GM21529 (cell line): ENCODE results near the gene PROX2.

Source experiments
- ATAC-seq: cut with Tn5 transposase; IDR thresholded peaks from one replicate; pipeline ENCODE4 v1.9.1; 2021; ENCODE audit not compliant: unreplicated experiment

Gene PROX2

DNA sequence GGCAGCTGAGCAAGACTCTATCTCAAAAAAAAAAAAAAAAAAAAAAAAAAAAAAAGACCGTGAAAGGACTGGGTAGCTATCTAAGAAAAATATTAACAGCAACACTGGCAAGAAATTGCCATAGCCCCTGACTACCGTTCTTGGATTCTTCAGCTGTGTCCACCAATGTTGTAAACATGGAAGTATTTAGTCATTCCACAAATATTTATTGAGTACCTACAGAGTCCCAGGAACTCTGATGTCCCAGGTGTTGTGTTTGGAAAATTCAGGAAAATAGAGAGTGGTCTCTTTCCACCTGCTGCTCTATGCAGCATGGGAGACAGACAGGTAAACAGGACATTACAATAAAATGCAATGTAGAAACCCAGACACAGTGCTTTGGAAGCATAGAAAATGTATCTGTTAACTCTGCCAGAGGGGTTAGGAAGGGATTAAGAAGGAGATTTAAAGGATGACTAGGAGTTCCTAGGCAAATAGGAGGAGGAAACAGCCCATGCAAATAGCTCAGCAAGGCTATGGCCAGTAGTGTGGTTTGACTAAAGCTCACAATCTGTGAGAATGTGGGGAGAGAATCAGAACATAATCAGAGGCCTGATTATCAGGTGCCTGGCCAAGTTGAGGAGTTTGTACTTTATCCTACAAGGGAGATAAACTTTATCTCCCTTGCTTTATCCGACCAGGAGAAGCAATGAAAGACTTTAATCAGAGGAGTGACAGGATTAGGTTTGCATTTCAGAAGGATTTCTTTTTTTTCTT, 3.7 kb upstream of the PROX2 start:
- no peak for ATAC-seq

GRCh38 chr14:74875204-74875603, 741 bp downstream of the PROX2 start:
- ATAC-seq, result no peak

GRCh38 chr14:74871819-74872218, 4.1 kb downstream of the PROX2 start:
- ATAC-seq, result no peak

GRCh38 chr14:74868739-74869138, 7.2 kb downstream of the PROX2 start:
- no peak for ATAC-seq

GRCh38 chr14:74867673-74868072, 8.3 kb downstream of the PROX2 start:
- ATAC-seq, result no peak

DNA sequence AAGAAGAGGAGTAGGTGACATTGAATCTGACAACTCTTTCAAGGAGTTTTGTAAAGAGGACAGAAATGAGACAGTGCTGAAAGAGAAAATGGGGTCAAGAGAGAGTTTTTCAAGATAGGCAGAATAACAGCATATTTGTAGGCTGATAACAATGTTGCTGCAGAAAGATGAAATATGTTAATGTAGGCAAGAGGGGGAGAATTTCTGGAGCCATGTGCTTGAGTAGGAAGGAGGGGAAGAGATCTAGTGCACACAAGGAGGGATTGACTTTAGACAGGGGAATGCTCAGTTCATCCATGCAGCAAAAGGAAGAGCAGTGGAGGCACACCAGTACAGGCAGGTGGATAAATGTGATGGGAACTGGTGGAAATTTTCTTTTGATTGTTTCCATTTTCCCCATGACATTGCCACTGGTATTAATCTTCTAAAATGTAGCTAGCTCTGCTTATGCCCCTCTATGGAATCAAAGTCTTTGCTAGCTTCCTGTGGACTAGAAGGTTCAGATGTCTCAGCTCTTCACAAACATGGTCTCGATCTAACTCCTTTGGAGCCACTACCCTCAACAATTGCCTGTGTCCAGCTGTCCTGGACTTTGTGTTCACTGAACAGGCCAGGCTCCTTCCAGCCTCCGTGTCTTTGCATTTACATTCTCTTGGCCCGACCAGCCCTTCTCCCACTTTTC, 9.1 kb downstream of the PROX2 start:
- no peak for ATAC-seq

- ATAC-seq, result no peak
These were observed 10.8 kb downstream of the PROX2 start for GRCh38 chr14:74865156-74865555.

DNA sequence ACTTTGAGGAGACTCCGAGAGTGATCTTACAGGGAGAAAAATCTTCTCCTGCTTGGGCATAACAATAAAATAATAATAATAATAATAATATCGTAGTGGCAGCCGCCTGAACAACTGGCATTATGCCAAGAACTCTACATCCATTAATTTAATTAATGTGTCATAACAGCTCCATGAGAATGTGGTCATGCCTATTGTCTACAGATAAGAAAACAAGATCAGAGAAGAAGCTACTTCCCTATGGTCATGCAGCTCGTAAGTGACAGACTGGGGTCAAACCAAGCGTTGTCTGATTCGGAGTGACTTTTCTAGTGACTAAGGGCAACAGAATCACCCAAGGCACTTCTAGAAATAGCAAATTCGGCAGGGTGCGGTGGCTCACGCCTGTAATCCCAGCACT, 11.7 kb downstream of the PROX2 start:
- ATAC-seq, result no peak

DNA sequence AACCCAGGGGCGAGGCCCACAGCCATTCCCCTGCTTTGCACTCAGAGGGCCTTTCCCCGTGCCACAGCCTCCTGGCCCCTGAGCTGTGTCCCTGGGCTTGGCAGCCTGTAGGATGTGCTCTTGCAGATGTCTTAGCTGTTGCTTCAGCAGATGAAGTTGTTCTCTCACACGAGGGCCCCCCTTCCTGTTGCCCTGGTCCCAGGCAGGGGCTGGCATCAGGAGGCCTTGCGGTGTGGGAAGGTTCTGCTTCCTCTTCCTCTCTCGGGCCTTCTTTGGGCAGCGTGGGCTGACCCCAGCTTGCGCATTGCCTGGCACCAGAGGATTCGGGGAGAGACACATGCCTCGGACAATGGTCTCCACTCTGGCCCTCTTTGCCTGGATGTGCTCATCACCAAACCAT, 12.7 kb downstream of the PROX2 start:
- no peak for ATAC-seq

GRCh38 chr14:74861734-74862090, 14.2 kb downstream of the PROX2 start:
- no peak for ATAC-seq

DNA sequence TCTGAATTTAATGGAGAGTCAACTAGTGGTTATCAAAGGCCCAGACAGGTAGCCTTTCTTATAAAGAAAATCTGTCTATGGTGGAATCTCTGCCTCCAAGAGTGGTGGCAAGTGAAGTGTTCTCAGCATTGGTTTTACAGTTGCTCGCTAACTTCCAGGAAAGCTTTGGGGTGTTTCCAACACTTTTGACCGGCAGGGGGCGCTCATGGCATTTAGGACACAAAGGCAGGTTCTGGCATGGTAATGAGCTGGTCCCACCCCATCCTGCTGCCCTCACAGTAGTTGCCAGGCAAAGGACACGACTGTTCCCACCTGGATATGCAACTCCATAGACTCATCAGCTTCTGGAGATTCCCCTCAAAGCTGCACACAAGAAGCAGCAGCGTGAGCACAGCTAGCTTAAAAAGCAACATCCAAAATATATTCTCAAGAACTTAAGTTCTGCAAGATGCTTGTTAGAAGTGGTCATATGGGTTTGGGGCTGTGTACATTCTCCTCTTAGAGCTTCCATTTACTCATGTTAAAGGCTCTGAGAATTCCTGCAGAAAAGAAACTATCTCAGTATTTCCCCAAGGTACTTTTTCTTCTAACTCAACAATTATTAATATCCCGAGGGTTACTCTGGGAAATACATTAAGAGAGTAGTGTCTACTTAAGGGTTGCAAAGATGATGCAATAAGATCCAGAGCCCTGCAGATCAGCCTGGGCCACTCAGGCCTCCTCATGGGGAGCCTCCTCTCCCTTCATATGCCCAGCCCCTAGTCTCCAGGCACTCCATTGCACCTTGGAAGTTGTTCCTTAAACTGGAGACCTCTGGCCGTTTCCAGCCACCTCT, 14.8 kb downstream of the PROX2 start:
- ATAC-seq, result peak; percentile 61

DNA sequence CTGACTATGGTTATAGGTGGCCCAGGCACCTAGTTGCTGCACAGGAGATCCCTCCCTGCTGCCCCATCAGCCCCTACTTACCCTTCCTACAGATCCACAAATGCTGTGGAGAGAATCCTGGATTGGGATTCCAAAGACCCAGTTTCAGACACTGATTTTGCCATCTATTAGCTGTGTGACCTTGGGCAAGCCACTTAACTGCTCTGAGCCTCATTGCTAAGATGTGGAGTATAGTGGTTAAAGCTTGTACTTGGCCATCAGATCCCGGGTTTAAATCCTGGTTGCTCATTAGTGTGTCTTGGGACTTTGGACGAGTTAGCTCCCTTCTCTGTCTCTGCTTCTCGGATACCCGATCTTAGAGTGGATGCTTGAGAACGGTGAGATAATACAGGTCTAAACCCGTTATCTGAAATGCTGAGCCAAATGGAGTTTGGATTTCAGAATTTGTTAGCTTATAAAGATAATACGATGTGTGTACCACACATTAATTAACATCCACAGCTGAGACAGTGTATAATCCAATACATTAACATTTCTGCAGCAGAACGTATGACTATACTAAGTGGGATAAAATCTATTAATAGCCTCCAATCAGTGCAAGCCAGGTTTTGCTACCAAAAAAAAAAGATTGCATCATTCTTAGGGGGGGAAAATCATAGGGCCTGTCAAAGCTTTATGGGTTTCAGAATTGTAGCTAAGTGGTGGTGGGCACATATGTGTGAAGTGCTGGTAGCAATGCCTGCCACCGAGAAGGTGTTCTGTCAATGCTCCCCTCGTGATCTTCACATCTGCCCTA, 16.0 kb downstream of the PROX2 start:
- ATAC-seq, result no peak

DNA sequence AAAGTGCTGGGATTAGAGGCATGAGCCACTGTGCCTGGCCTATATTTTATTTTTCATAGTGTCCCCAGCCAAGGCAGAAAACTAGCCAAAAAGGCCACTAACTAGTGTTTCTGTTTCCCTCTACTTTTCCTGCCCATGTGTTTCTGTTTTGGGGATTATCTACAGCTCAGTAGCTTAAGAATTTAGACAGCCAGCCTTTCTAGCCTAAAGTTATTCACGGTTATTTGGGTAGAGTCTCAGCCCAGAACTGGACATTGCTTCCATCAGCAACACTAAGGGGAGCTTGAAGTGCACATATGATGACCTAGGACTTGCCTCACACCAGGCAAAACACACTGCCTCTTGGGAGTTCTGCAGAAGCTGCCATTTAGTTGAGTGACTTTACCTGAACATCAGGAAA, 17.9 kb downstream of the PROX2 start:
- no peak for ATAC-seq

GRCh38 chr14:74856366-74856765, 19.6 kb downstream of the PROX2 start:
- ATAC-seq, result no peak

DNA sequence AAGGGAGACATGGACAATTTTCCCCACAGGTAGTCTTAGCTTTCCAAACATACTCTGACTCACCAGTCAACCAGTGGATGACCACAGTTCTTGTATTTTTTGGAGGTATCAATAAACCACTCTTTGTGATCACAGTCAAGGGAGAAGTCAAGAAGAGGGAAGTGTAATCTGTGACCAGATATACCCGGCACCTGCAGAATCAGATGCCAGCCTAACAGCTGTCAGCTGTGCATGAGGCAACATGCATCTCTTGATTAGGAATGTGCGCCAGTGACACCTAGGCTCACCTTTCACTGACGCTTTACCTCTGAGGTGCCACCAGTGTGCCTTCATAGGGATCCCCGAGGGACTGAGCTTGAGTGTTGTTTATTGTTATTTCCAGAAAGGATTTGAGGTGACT, 20.0 kb downstream of the PROX2 start:
- no peak for ATAC-seq

DNA sequence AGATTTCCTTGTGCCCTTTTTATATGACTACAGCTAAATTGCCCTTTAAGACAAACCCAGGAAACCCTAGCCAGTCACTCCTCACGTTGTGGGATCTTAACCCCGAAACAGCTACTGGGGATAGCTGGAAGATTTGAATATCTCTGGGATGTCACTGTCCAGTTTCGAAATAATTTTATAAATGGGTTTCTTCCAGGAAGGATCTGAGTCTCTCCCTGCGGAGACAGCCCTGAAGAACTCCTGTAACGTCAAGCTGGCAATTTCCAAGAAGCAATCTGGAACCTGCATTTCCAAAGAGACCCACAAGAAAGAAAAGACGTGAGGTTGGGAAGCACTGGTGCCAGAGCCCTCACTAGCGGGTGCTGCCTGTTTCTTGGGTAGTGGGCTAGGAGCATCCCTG, 20.9 kb downstream of the PROX2 start:
- no peak for ATAC-seq

DNA sequence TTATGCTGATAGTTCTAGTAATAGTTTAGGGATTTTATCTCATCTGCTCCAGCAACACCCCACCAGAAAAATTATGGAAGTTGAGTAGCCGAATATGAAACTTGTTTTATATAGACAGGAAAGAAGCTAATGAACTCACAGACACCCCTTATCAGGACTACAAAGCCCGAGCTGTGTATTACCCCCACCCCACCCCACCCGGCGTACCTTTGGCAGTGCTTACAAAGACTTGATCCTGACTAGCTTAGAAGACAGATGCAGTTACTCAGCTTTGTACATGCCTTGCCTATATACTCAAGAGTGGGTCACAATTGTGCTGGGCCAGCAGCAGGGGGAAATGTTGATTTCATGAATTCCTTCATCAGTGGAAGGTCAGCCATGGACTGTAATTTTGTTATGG, 22.4 kb downstream of the PROX2 start:
- ATAC-seq, result no peak

DNA sequence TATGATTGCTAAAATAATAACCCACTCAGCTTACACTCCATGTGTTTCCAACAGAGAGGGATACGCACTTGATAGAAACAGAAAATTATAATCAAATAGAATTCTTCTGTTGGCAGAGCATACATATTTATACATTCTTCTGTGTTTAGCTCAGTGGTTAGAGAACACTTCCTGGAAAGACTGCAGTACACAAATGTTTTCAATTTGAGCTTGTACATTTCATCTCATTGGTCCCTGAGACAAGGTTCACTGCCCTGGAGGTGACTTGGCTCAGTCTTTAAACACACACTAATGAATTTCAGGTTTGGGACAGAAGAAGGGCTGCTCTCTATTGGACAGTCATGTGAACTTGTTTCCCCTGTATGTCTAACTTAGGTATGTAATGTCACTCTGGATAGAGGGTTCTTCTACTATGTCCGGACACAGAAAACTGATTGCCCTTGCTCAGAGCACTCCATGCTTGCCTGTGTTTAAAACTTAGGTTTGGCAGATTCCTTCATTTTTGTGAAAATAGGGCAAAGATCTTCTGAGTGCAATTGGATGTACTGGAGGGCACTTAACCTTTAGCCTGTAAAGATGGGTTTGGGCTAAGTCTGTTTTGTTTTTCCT, 22.9 kb downstream of the PROX2 start:
- no peak for ATAC-seq

GRCh38 chr14:74848768-74849167, 27.2 kb downstream of the PROX2 start:
- no peak for ATAC-seq

DNA sequence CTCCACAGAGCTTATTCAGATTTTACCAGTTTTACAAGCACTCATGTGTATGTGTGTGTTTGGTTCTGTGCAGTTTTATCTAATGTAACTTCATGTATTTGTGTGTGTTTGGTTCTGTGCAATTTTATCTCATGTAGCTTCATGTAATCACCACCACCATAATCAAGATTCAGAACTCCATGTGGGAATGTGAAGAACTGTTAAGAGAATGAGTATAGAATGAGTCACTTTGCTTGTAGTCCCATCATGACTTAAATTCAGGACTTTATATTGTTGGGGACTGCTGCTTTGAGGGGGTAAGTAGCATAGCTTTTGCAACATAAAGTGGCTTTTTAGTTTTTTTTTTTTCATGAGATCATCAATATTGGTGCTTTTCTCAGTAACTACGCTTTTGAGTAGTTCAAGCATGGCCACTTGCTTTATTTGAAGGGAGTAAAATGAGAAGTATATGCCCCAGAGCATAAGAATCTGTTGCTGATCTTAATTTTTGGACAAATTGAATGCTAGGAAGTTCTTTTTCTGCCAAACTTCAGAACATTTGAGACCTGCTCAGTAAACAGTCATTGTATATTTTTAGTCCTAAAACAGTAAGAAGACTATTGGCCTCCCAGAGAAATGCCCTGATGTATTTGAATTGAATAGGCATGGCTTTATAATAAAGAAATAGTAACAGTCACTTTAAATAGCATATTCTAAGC, 28.8 kb downstream of the PROX2 start:
- ATAC-seq, result no peak
